K562 (cell line): ENCODE results near the gene DDX50. TPM values are rescaled to one million over a fixed set of nuclear protein-coding genes. Genes with fewer than 3 reads are reported as not detected.

Experiments
- AFF4 ChIP-seq: sonication (generic); formaldehyde crosslinking; IDR thresholded peaks from 2 replicates; pipeline ENCODE4 v1.8.0; 2023; ENCODE audit warnings: mild to moderate bottlenecking, missing genetic modification reagents
- CHD4 ChIP-seq: fragments of 200-600 bp; sonication (generic); IDR thresholded peaks from 3 replicates; pipeline ENCODE4 v1.6.1; 2012; ENCODE audit warnings: low read depth, mild to moderate bottlenecking, mixed read lengths, low read length, inconsistent platforms; ENCODE audit not compliant: insufficient read depth, insufficient replicate concordance, poor library complexity, severe bottlenecking
- CREB3L1 ChIP-seq: fragments of 450-650 bp; IDR thresholded peaks from 2 replicates; pipeline ENCODE4 v1.6.1; 2014; ENCODE audit warnings: low read depth, mild to moderate bottlenecking, moderate library complexity, borderline replicate concordance
- DNMT1 ChIP-seq: fragments of 450-650 bp; IDR thresholded peaks from 2 replicates; pipeline ENCODE4 v1.6.1; 2016; ENCODE audit warnings: antibody characterized with exemption, mild to moderate bottlenecking
- E2F4 ChIP-seq: sonication (generic); formaldehyde crosslinking; IDR thresholded peaks from 2 replicates; pipeline ENCODE4 v1.8.0; 2022; ENCODE audit warnings: mild to moderate bottlenecking, low read depth, missing genetic modification reagents
- E2F5 ChIP-seq: sonication (generic); formaldehyde crosslinking; IDR thresholded peaks from 2 replicates; pipeline ENCODE4 v1.8.0; 2022; ENCODE audit warnings: mild to moderate bottlenecking, missing genetic modification reagents
- FOXA1 ChIP-seq: fragments of 450-650 bp; IDR thresholded peaks from 2 replicates; pipeline ENCODE4 v1.6.1; 2016; ENCODE audit warnings: mild to moderate bottlenecking, borderline replicate concordance
- KLF10 ChIP-seq: fragments of 250-450 bp; sonication (Bioruptor Pico); IDR thresholded peaks from 2 replicates; pipeline ENCODE4 v1.6.1; 2021; ENCODE audit warnings: matching md5 sums
- MCM3 ChIP-seq: fragments of 450-650 bp; IDR thresholded peaks from 2 replicates; pipeline ENCODE4 v1.6.1; 2016
- MECOM ChIP-seq: fragments of 250-450 bp; sonication (Bioruptor Pico); IDR thresholded peaks from 2 replicates; pipeline ENCODE4 v1.8.0; 2022; ENCODE audit warnings: inconsistent platforms
- MYC ChIP-seq, 2 experiments: fragments of 250-450 bp in 1 of 2; sonication (Bioruptor Pico) in 1 of 2; IDR thresholded peaks; 2 replicates each; pipeline versions ENCODE4 v1.5.1 to v1.6.1; 2012 to 2021; ENCODE audit warnings: low read depth in 2 of 2, borderline replicate concordance in 1 of 2, improper control_type of control experiment in 1 of 2, low read length in 1 of 2, mild to moderate bottlenecking in 1 of 2, moderate library complexity in 1 of 2
- NFATC3 ChIP-seq: fragments of 450-650 bp; IDR thresholded peaks from 2 replicates; pipeline ENCODE4 v1.6.1; 2017; ENCODE audit warnings: mild to moderate bottlenecking
- TEAD1 ChIP-seq, 2 experiments: fragments of 450-650 bp in 1 of 2; sonication (generic) in 1 of 2; formaldehyde crosslinking; IDR thresholded peaks; 2 replicates each; pipeline versions ENCODE4 v1.4.0 to v1.8.0; 2020 to 2022; ENCODE audit warnings: mild to moderate bottlenecking in 2 of 2, missing genetic modification reagents in 1 of 2
- TRIM24 ChIP-seq, 2 experiments: fragments of 450-650 bp; IDR thresholded peaks; 2 replicates each; pipeline ENCODE4 v1.6.1; 2016
- TSC22D4 ChIP-seq: fragments of 450-650 bp; IDR thresholded peaks from 2 replicates; pipeline ENCODE4 v1.6.1; 2016; ENCODE audit warnings: missing genetic modification characterization, missing biosample characterization, control low read depth
- ZNF212 ChIP-seq: fragments of 450-650 bp; formaldehyde crosslinking; IDR thresholded peaks from 2 replicates; pipeline ENCODE4 v1.4.0; 2020; ENCODE audit warnings: mild to moderate bottlenecking
- ZNF639 ChIP-seq, 2 experiments: fragments of 200-800 bp in 1 of 2; sonication (Bioruptor generic) in 1 of 2; sonication (generic) in 1 of 2; formaldehyde crosslinking in 1 of 2; IDR thresholded peaks in 1 of 2; conservative IDR thresholded peaks in 1 of 2; 2 replicates each; pipeline versions ENCODE4 v1.5.0 to v1.6.1; 2016 to 2020; ENCODE audit warnings: missing compliant biosample characterization in 1 of 2, missing genetic modification characterization in 1 of 2, missing genetic modification reagents in 1 of 2
- ZNF695 ChIP-seq: fragments of 450-650 bp; formaldehyde crosslinking; IDR thresholded peaks from 2 replicates; pipeline ENCODE4 v1.4.0; 2020; ENCODE audit warnings: mild to moderate bottlenecking, moderate library complexity
- polyA plus RNA-seq, 8 experiments: library from polyadenylated mRNA; depleted of rRNA in 4 of 8; stranded (reverse) in 5 of 8; unstranded in 3 of 8; fragments of >200 nt; fragmentation: Nextera tagmentation in 2 of 8; fragmentation: Illumina TruSeq in 1 of 8; extraction: Ambion mirVana in 2 of 8; extraction: Trizol in 1 of 8; gene quantifications; 2 replicates each; pipeline versions ENCODE4 v1.2.1 to v1.2.3, GENCODE V29; 2011 to 2014; ENCODE audit warnings: inconsistent platforms in 1 of 8, missing spikeins in 1 of 8
- total RNA-seq, 7 experiments: library from RNA; depleted of rRNA in 6 of 7; stranded (reverse); fragments of >200 nt in 6 of 7; fragmentation: Illumina TruSeq in 2 of 7; extraction: Trizol in 2 of 7; gene quantifications; 2 replicates each; pipeline versions ENCODE4 v1.2.1 to v1.2.3, GENCODE V29; 2011 to 2021; ENCODE audit warnings: low replicate concordance in 1 of 7

The DDX50 gene
- total and polyA plus RNA-seq, 9 of the 15 experiments (the other 6 are each of a cell fraction or from before 2014, with no cell fraction given): 36.7 to 86.8 (median 57.4) TPM

- TF ChIP-seq E2F4 (peak; percentile 43; the same call in 1 of the 2 replicates), TSC22D4 (no peak), CHD4 (no peak), FOXA1 (no peak), ZNF212 (no peak), ZNF695 (CRISPR knock-in tag) (0 out of 2 replicates have a peak, but pooled peaks have one; percentile 18), TRIM24 (IDR thresholded peaks at IDR 0.05) (peak in 1 of 2 experiments; percentile 70; a peak in 2 of 4 replicates), MECOM (no peak; the same call in 1 of the 2 replicates), AFF4 (CRISPR knock-in tag) (peak; percentile 94), TEAD1 (CRISPR knock-in tag; IDR thresholded peaks at IDR 0.05) (peak; percentile 51 to 96; a peak in 3 of 4 replicates), KLF10 (CRISPR knock-in tag) (no peak), E2F5 (CRISPR knock-in tag) (peak; percentile 70; the same call in 1 of the 2 replicates), ZNF639 (CRISPR knock-in tag; conservative IDR thresholded peaks at IDR 0.05 in 1 of 2, IDR thresholded peaks at IDR 0.05 in 1 of 2) (no peak; a peak in 1 of 4 replicates), MYC (IDR thresholded peaks at IDR 0.05; ENCODE audit: low read depth, low read length) (no peak), MYC (CRISPR knock-in tag; IDR thresholded peaks at IDR 0.05; ENCODE audit: borderline replicate concordance, low read depth) (peak; percentile 59; the same call in 1 of the 2 replicates), MCM3 (no peak), DNMT1 (no peak), NFATC3 (no peak), CREB3L1 (no peak)
Measured at GRCh38 chr10:68900427-68901104, 549 bp upstream of the DDX50 start (continued).
